H1 (cell line): ENCODE measurements around the gene AHCY. TPM values are rescaled to one million over a fixed set of nuclear protein-coding genes. Genes with fewer than 3 reads are reported as not detected.

Experiments used
- EP300 ChIP-seq, 2 experiments: IDR thresholded peaks; 1 replicate in 1 of 2; 2 replicates in 1 of 2; pipeline ENCODE4 v1.6.1; 2011 to 2012; ENCODE audit warnings: low read depth in 2 of 2, low read length in 2 of 2, mild to moderate bottlenecking in 2 of 2, borderline replicate concordance in 1 of 2, inconsistent platforms in 1 of 2, moderate library complexity in 1 of 2
- EZH2 ChIP-seq: fragments of 200-600 bp; sonication (generic); IDR thresholded peaks from 2 replicates; pipeline ENCODE4 v1.7.1; 2012; ENCODE audit warnings: low read depth, mild to moderate bottlenecking, moderate library complexity, low read length, inconsistent platforms; ENCODE audit not compliant: severe bottlenecking
- POLR2AphosphoS5 ChIP-seq: IDR thresholded peaks from 2 replicates; pipeline ENCODE4 v1.6.1; 2011; ENCODE audit warnings: low read depth, low read length
- TCF12 ChIP-seq: IDR thresholded peaks from 2 replicates; pipeline ENCODE4 v1.6.1; 2011; ENCODE audit warnings: low read depth, mild to moderate bottlenecking, low read length
- polyA plus RNA-seq, 7 experiments: library from polyadenylated mRNA; depleted of rRNA in 3 of 7; stranded (reverse) in 5 of 7; unstranded in 2 of 7; fragments of >200 nt in 5 of 7; fragments of 200-250 nt in 2 of 7; gene quantifications; 1 replicate in 5 of 7; 2 replicates in 1 of 7; 4 replicates in 1 of 7; pipeline versions ENCODE4 v1.2.1 to v1.2.3, GENCODE V29; 2011 to 2013; ENCODE audit warnings: missing spikeins in 2 of 7, mixed read lengths in 2 of 7
- total RNA-seq: library from RNA; stranded (reverse); fragmentation: NEBNext Ultra II Directional; extraction: Animal tissue kit (Norgen Biotek cat#: 25700); gene quantifications from 2 replicates; pipeline ENCODE4 v1.2.1, GENCODE V29; 2021

AHCY gene
- total and polyA plus RNA-seq, 2 of the 8 experiments (the other 6 are each of a cell fraction or from before 2014, with no cell fraction given): 404 to 638 TPM

DNA sequence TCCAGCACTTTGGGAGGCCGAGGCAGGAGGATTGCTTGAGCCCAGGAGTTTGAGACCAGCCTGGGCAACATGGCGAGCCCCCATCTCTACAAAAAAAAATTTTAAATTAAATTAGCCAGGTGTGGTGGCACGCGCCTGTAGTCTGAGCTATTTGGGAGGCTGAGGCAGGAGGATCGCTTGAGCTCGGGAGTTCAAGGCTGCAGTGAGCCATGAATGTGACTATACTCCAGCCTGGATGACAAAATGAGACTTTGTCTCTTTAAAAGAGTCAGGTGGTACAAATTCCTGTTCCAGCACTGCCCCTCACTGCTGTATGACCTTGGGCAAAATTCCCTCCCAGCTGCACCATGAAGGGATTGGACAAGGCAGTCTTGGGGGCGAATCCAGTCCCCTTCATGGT lies 28.5 kb downstream of the AHCY start (continued):
- no peak for TF ChIP-seq TCF12
- no peak for TF ChIP-seq EP300 (IDR thresholded peaks at IDR 0.05; ENCODE audit: borderline replicate concordance in 1 of 2, low read depth in 2 of 2, low read length in 2 of 2)
- TF ChIP-seq POLR2AphosphoS5: no peak
- TF ChIP-seq EZH2: no peak
